GM13977 (cell line): ENCODE data around the gene RLN3.

Experiments used
- DNase-seq: peaks from one replicate; pipeline ENCODE4 v3.0.0; 2012; ENCODE audit warnings: low spot score
- CTCF ChIP-seq: IDR thresholded peaks from 2 replicates; pipeline ENCODE4 v1.5.1; 2012; ENCODE audit warnings: mild to moderate bottlenecking, control low read depth; ENCODE audit not compliant: insufficient read depth; ENCODE audit errors: extremely low read depth, missing control alignments
- in situ Hi-C: fragments of 300-500 bp; cut with MboI; formaldehyde crosslinking; loops from one replicate; pipeline ENCODE4 v1.12.0; 2022; ENCODE audit warnings: low sequenced_read_pairs, low pct_unique_long_range_greater_than_20kb, mixed read lengths, inconsistent platforms; ENCODE audit not compliant: unreplicated experiment

RLN3 gene

GRCh38 chr19:14059652-14060155, 31.8 kb downstream of the RLN3 start:
- in situ Hi-C loops = loop anchor here (25.0 kb wide), 1 partner anchor 472 kb away; no protein-coding TSS in a partner anchor

GRCh38 chr19:14061081-14061749, 33.3 kb downstream of the RLN3 start:
- in situ Hi-C loops = loop anchor here (25.0 kb wide), 1 partner anchor 474 kb away; no protein-coding TSS in a partner anchor
- no peak for TF ChIP-seq CTCF
- no peak for DNase-seq

More at GRCh38 chr19:14059652-14060155, 31.8 kb downstream of the RLN3 start:
- no peak for TF ChIP-seq CTCF
- DNase-seq = no peak

GRCh38 chr19:14061751-14062557, 34.0 kb downstream of the RLN3 start, which contains the start of gene PALM3:
PALM3 (minus strand) TSS chr19:14062076; CDS start chr19:14061980, 96 bp downstream.
- in situ Hi-C loops = loop anchor here (25.0 kb wide), 1 partner anchor 475 kb away; no protein-coding TSS in a partner anchor
- DNase-seq = no peak
- no peak for TF ChIP-seq CTCF

GRCh38 chr19:14062558-14062855, 34.6 kb downstream of the RLN3 start:
- no peak for DNase-seq
- TF ChIP-seq CTCF = no peak
- in situ Hi-C loops = loop anchor here (25.0 kb wide), 1 partner anchor 475 kb away; no protein-coding TSS in a partner anchor

- in situ Hi-C loops = loop anchor here (25.0 kb wide), 1 partner anchor 476 kb away; no protein-coding TSS in a partner anchor
- TF ChIP-seq CTCF = no peak
- no peak for DNase-seq
These were observed 35.2 kb downstream of the RLN3 start for GRCh38 chr19:14063105-14063504.

GRCh38 chr19:14066134-14066533, 38.2 kb downstream of the RLN3 start:
- in situ Hi-C loops = loop anchor here (25.0 kb wide), 1 partner anchor 479 kb away; no protein-coding TSS in a partner anchor
- no peak for TF ChIP-seq CTCF
- DNase-seq = no peak
